Measurements from ENCODE around the gene TRAF3IP1.
"Not testable (repeated sequence)": the region's sequence is repeated elsewhere in the genome, so short reads cannot be mapped to it uniquely, and the experiment has no call there.

Gene TRAF3IP1

DNA sequence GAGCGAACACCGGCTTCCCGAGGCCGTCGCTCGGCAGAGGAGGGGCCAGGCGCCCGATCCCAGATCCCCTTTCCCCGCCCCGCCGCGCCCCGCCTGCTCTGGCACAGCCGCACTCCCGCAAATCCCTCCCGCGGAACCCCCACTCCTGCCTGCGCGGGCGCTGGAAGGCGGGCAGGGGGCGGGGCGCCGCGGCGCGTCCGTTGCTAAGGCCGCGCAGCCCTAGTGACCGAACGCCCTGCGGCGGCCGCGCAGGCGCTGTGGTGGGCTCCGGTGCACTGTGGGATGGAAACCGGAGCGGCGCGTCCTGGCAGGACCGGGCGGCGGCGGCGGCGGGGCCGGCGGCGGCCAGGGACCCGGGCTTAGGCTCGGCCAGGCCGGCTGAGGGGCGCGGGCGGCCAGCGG, at the start of gene TRAF3IP1:
TSS of gene TRAF3IP1 (plus strand) at position 273 of the 402 bp plus-strand sequence. CDS start 145 bp downstream, outside the sequence.
- in situ Hi-C loops (cut with MboI; ENCODE audit: low sequenced_read_pairs): no loop called here

DNA sequence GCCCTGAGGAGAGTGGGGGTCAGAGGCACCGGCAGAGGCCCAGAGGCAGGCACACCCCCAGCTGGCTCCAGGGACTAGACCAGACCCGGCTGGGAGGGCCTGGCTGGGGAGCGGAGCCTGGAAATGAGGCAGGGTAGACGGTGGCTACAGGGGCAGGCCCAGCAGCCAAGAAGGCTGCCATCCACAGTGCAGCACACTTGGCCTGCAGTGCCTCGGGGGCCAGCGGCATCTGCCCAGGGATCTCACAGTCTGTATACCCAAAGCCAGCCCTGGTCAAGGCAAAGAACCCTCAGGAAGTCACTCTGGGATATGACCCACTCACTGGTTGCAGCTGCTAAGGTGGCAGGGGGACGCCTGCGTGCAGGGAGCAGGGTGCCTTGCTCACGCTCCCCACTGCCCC, 49.7 kb upstream of the TRAF3IP1 start:
- in situ Hi-C loops (cut with MboI; ENCODE audit: low sequenced_read_pairs): no loop called here

DNA sequence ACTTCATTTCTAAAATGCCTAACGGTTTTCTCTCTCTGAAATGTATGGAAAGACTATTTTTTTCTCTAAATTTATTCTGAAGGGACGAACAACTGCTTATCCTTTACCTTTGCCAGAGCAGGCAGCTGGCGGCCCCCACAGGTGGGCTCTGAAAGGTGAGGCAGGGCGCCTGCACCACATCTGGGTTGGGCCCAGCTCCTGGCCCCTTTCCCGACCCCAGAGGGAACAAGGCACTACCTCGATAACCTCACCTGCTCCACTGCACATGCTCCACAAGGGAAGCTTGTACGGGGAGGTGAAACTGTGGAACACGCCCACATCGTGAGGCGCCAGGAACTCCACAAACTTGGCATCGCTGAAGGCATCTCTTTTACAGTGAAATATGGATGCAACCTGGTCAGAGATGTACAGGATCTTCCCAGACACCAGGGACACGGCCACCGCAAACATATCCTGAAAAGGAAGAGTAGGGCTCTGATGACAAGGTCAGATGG, 49.2 kb upstream of the TRAF3IP1 start:
- in situ Hi-C loops (cut with MboI; ENCODE audit: low sequenced_read_pairs): no loop called here

- in situ Hi-C loops (cut with MboI; ENCODE audit: low sequenced_read_pairs): not testable (repeated sequence)
These were observed 48.6 kb upstream of the TRAF3IP1 start for GRCh38 chr2:238271686-238272085.

DNA sequence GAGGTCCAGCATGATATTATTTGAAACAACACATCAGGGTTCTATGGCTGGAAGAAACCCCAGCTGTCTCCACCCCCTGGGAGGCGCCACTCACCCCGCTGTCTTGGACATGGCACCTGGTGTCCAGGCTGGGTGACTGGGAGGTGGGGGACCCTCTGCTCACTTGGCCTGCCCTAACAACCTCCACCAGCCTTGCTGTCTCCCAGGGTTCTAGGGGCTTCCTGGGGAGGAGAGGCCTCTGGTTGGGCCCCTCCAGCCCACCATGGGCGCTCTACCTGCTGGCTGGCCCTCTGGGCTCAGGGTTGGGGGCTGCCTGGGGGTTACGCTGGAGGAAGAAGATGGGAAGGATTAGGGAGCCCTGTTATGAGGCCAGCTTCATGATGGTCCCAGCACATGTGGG, 48.2 kb upstream of the TRAF3IP1 start:
- in situ Hi-C loops (cut with MboI; ENCODE audit: low sequenced_read_pairs): no loop called here

GRCh38 chr2:238273433-238273832, 46.9 kb upstream of the TRAF3IP1 start:
- in situ Hi-C loops (cut with MboI; ENCODE audit: low sequenced_read_pairs): not testable (repeated sequence)

DNA sequence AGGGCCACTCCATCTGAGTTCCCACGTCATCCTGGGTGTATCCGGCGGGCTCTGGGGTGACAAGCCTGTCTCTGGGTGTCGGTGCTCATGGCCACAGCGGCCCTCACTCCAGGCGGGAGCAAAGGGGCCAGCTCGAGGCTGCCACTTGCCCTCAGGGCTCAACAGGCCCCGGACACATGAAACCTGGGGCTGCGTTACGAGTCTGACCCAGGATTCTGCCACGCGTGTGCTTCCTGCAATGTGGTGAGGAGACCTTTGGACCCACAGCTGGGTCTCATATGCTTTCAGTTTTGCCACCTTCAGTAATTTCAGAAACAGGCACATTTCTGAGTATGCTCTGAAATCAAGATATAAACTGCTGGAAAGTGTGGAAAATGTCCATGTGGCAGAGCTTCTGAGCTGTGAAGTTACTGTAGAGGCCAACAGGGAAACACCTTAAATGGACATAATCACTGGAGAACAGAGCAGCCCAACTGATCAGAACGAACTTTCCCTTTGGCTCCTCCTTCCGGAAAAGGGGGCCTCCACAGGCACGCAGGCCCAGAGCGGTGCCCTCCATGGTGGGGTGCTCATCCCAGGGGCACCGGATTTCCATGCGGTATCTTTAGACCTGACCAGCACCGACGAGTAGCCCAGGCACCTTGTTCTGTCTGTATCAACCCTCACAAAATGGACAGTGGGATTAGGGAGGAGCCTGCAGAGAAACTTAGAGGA, 46.0 kb upstream of the TRAF3IP1 start:
- in situ Hi-C loops (cut with MboI; ENCODE audit: low sequenced_read_pairs): no loop called here

DNA sequence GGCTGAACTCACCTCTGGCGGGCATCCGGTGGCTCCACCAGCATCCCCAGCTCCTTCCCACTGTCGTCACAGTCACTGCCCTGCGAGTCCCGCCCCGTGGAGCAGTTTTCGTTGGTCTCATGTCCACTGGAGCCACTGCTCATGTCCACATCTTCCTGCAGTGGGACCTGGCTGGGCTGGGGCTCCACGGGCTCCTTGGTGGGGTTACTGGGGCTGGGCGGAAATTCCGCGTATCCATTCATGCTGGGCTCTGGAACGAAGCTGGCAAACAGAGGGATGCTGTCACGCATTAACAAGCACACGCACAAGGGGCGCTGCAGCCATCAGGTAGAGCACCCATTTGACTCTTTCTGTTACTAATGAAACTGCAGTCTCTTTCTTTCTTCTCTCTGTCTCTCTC, 42.6 kb upstream of the TRAF3IP1 start:
- in situ Hi-C loops (cut with MboI; ENCODE audit: low sequenced_read_pairs): no loop called here

DNA sequence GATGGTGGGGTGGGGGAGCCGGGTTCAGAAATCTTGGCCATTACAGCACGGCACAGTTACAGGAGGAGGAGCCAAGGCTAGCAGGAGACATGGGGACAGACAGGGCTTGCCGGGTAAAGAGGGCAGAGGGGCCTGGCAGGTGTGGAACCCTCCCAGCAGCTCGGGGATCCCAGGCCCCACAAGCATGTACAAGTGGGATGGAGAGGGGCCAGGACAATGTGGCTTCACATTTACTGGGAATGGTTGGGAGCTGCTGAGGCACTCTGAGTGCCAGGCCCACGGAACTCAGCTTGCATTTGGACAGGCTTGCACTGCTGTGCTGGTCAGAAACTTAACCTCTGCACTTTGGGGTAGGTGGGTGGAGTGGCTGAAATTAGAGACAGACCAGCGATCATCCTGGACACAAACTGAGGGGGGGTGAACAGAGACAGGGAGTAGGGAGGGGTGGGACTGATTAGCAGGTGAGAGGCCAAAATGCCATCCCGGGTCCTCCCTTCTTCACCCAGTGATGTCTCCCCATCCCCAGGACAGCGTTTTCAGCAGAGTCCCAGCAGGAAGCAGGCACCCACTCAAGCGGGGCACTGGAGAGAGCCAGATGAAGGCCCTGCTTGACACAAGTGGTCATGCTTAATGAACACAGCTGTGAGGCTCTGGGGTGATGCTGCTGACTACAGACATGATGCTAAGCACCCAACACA, 41.5 kb upstream of the TRAF3IP1 start:
- in situ Hi-C loops (cut with MboI; ENCODE audit: low sequenced_read_pairs): no loop called here

GRCh38 chr2:238279324-238279682, 41.0 kb upstream of the TRAF3IP1 start:
- in situ Hi-C loops (cut with MboI; ENCODE audit: low sequenced_read_pairs): no loop called here

DNA sequence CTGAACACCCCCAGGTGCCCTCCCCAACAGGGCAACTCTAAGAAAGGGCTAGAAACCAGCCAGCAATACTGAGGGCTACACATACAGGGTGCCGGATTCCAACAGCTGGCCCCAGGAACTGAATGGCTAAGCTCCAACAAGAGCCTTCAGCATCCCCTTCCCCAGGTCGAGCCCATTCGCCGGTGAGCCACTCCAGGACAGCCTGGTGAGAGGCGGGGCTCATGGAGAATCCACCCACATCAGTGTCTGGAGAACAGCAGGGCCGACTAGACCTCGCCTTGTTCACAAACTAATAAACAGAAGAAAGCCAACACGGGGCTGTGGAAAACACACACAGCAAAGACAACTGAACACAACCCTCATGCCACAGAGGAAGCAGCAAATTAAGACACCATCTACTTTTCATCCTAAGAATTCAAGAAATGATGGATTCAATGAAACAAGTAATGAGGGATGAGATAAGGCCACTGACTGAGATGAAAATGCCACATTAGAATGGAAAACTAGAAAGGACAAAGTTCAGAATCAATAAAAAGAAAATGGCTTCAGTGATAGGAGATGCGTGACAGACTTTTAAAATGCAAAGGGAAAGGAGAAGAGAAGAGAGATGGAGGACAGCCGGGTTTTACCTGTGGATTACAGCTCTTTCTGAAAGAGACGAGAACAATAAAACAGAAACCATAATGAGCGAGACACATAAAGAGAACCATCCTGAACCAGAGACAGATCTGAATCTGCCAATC, 40.1 kb upstream of the TRAF3IP1 start:
- in situ Hi-C loops (cut with MboI; ENCODE audit: low sequenced_read_pairs): no loop called here

- in situ Hi-C loops (cut with MboI; ENCODE audit: low sequenced_read_pairs): no loop called here
These were observed 38.4 kb upstream of the TRAF3IP1 start for GRCh38 chr2:238281826-238282480.

- in situ Hi-C loops (cut with MboI; ENCODE audit: low sequenced_read_pairs): no loop called here
These were observed 37.2 kb upstream of the TRAF3IP1 start for GRCh38 chr2:238282861-238283738.

DNA sequence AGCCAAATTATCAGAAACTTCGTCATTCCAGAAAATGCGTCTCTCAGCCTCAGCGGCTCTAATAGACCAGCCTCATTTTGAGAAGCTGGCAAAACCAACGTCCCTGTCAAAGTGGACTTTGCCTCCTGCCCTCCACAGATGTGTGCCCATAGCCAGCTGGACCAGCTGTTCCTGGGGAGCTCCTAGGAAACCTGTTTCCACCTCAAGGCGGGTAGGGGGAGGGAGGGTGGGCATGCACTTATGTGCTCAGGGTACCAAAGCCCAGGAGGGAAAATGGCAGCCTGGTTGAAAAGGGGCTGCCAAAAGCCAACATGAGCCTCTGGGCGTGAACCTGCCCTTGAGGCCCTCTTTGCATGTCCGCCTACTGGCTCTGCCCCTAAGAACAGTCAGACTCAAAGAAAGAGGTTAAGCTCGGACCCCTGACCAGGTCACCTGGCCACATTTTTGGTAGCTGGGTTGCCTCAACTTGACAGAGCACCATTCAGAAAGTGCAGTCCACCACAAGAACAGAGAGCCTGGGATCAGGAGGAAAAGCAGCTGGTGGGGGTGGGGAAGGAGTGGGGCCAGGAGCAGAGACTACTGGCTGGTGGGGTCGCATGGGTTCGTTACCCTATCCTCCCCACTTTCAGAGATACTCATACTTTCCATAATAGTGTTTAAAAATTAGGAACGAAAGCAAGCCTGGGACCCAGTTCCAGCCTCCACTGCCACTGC, 35.4 kb upstream of the TRAF3IP1 start:
- in situ Hi-C loops (cut with MboI; ENCODE audit: low sequenced_read_pairs): no loop called here

DNA sequence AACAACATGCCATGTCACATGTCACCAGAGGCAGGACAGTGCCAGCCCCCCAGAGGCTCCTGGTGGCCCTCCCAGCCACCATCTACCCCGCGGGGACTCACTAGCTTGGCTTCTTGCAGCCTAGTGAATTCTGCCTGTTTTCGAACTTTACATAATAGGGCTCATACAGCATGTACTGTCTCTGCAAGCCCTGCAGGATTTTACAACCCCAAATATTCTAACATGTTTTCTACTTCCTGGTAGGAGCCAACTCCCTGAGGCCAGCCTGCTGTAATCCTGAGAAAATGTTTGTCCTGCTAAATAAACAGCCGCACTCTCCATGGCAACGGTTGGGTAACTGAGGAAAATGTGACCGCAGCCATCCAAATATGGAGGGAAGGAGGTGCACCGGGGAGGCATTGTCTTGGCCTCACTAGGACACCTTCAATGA, 34.6 kb upstream of the TRAF3IP1 start:
- in situ Hi-C loops (cut with MboI; ENCODE audit: low sequenced_read_pairs): no loop called here

DNA sequence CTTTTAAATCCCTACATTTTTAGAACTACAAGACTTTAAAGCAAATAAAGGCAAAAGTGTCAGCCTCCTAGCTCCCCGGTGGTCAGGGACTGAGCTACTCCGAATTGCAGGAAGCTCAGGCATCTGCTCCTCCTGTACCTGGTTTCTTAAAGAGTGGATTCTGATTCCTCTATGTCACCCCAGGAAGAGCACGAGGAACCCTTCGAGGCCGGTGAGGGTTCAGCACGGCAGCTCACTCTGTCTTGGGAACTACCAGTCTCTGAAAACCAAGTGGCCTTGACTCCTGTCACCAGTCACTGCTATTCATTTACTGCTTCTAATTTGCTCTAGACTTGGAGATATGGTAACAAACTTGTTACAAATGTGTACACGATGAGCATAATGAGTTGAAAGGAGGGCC, 34.2 kb upstream of the TRAF3IP1 start:
- in situ Hi-C loops (cut with MboI; ENCODE audit: low sequenced_read_pairs): no loop called here

GRCh38 chr2:238286551-238286950, 33.8 kb upstream of the TRAF3IP1 start:
- in situ Hi-C loops (cut with MboI; ENCODE audit: low sequenced_read_pairs): no loop called here

GRCh38 chr2:238286987-238287736, 33.2 kb upstream of the TRAF3IP1 start:
- in situ Hi-C loops (cut with MboI; ENCODE audit: low sequenced_read_pairs): no loop called here

Measured in hTERT RPE-1 (cell line).